SK-N-SH treated with all-trans-retinoic acid at 6 μM for 48 hours (cell line): ENCODE data around the gene HS6ST2.

Source experiments
- ARNTL ChIP-seq: fragments of 450-650 bp; formaldehyde crosslinking; IDR thresholded peaks from 2 replicates; pipeline ENCODE4 v1.5.0; 2020; ENCODE audit warnings: low read depth, mild to moderate bottlenecking, moderate library complexity, borderline replicate concordance
- ISL1 ChIP-seq: fragments of 250-450 bp; sonication (Bioruptor Pico); IDR thresholded peaks from 2 replicates; pipeline ENCODE4 v2.1.2; 2022; ENCODE audit warnings: mild to moderate bottlenecking, moderate library complexity
- ZNF8 ChIP-seq: fragments of 450-650 bp; formaldehyde crosslinking; IDR thresholded peaks from 2 replicates; pipeline ENCODE4 v1.5.0; 2020; ENCODE audit warnings: mild to moderate bottlenecking, moderate library complexity

- TF ChIP-seq ZNF8 (CRISPR knock-in tag) (no peak), ARNTL (CRISPR knock-in tag) (no peak), ISL1 (CRISPR knock-in tag) (no peak)
Measured at GRCh38 chrX:132795181-132795580, 163.2 kb downstream of the HS6ST2 start.
